OCI-LY3 (cell line): ENCODE measurements around the gene ZNF22.

Source experiments
- CTCF ChIP-seq: fragments of 200-600, 300-600 bp; sonication (generic); IDR thresholded peaks from 2 replicates; pipeline ENCODE4 v1.5.1; 2014; ENCODE audit warnings: antibody characterized with exemption, low read length, low read depth
- EZH2phosphoT487 ChIP-seq: fragments of 200-600 bp; shearing (Covaris generic); IDR thresholded peaks from 2 replicates; pipeline ENCODE4 v1.6.1; 2018; ENCODE audit warnings: antibody characterized with exemption, mixed run types, low read depth

- TF ChIP-seq EZH2phosphoT487 (no peak), CTCF (no peak)
Observed at GRCh38 chr10:45053569-45054100, 52.9 kb downstream of the ZNF22 start.
